ENCODE results near the gene CCDC186.

- TF ChIP-seq BHLHE40 (IDR thresholded peaks at IDR 0.05; ENCODE audit: borderline replicate concordance) (no peak), ARNT (IDR thresholded peaks at IDR 0.05) (no peak), ZNF384 (IDR thresholded peaks at IDR 0.05) (no peak), ELF4 (IDR thresholded peaks at IDR 0.05) (no peak), SUZ12 (IDR thresholded peaks at IDR 0.05) (no peak), SP1 (IDR thresholded peaks at IDR 0.05) (no peak), FOXM1 (IDR thresholded peaks at IDR 0.05; ENCODE audit: borderline replicate concordance) (no peak), L3MBTL2 (conservative IDR thresholded peaks at IDR 0.05) (no peak), LEF1 (IDR thresholded peaks at IDR 0.05; ENCODE audit: borderline replicate concordance) (no peak), PKNOX1 (IDR thresholded peaks at IDR 0.05) (no peak), CTBP1 (IDR thresholded peaks at IDR 0.05; ENCODE audit: borderline replicate concordance) (no peak)
Measured at GRCh38 chr10:114140036-114140435, 34.0 kb downstream of the CCDC186 start.
